SH-SY5Y (cell line): ENCODE results near the gene MEIS1.

Source experiments
- GATA2 ChIP-seq: IDR thresholded peaks from 2 replicates; pipeline ENCODE4 v1.6.1; 2011; ENCODE audit warnings: mild to moderate bottlenecking, low read depth, low read length
- GATA3 ChIP-seq: IDR thresholded peaks from 2 replicates; pipeline ENCODE4 v1.6.1; 2011; ENCODE audit warnings: low read depth, mild to moderate bottlenecking, low read length, moderate library complexity

GRCh38 chr2:66582104-66582986 is 147.4 kb downstream of the MEIS1 start:
- no peak for TF ChIP-seq GATA2
- TF ChIP-seq GATA3: no peak
